Measurements from ENCODE around the gene SOAT2.
"Not testable (repeated sequence)": the region's sequence is repeated elsewhere in the genome, so short reads cannot be mapped to it uniquely, and the experiment has no call there.

Gene SOAT2

GRCh38 chr12:53090105-53090504 is 13.2 kb upstream of the SOAT2 start:
- Histone ChIP-seq H3K36me3 (ENCODE audit: control insufficient read depth in 5 of 5, insufficient read depth in 5 of 5, low read length in 5 of 5) (no peaks in the 10 kb centered on the region), H3K4me3 (ENCODE audit: low read depth in 1 of 5, low read length in 5 of 5) (no peak overlapping the region), H3K9me3 (ENCODE audit: control insufficient read depth in 5 of 5, low read length in 5 of 5) (no peaks in the 10 kb centered on the region)

GRCh38 chr12:53090554-53090953 is 12.7 kb upstream of the SOAT2 start:
- H3K27me3 ChIP-seq (ENCODE audit: control insufficient read depth in 5 of 5, insufficient read depth in 4 of 5, low read length in 5 of 5), result no peaks in the 10 kb centered on the region

More at GRCh38 chr12:53090105-53090504, 13.2 kb upstream of the SOAT2 start:
- H3K4me1 ChIP-seq (ENCODE audit: control insufficient read depth in 5 of 5, insufficient read depth in 5 of 5, low read length in 5 of 5), result peaks cover 6 to 16% (median 13%) of the 10 kb centered on the region in 5 donors
- no peak overlapping the region for H3K9ac ChIP-seq (ENCODE audit: low read length in 5 of 5)
- no peak overlapping the region for H3K27ac ChIP-seq (ENCODE audit: low read depth, low read length)
- H3K27me3 ChIP-seq (ENCODE audit: control insufficient read depth in 5 of 5, insufficient read depth in 4 of 5, low read length in 5 of 5), result no peaks in the 10 kb centered on the region

GRCh38 chr12:53091756-53092155 is 11.5 kb upstream of the SOAT2 start:
- no peak overlapping the region for H3K9ac ChIP-seq (ENCODE audit: low read length in 5 of 5)
- peaks cover 7 to 25% (median 21%) of the 10 kb centered on the region in 5 donors for H3K4me1 ChIP-seq (ENCODE audit: control insufficient read depth in 5 of 5, insufficient read depth in 5 of 5, low read length in 5 of 5)
- H3K9me3 ChIP-seq (ENCODE audit: control insufficient read depth in 5 of 5, low read length in 5 of 5), result no peaks in the 10 kb centered on the region
- no peaks in the 10 kb centered on the region for H3K36me3 ChIP-seq (ENCODE audit: control insufficient read depth in 5 of 5, insufficient read depth in 5 of 5, low read length in 5 of 5)
- no peaks in the 10 kb centered on the region for H3K27me3 ChIP-seq (ENCODE audit: control insufficient read depth in 5 of 5, insufficient read depth in 4 of 5, low read length in 5 of 5)
- H3K27ac ChIP-seq (ENCODE audit: low read depth, low read length), result no peak overlapping the region
- no peak overlapping the region for H3K4me3 ChIP-seq (ENCODE audit: low read depth in 1 of 5, low read length in 5 of 5)

More at GRCh38 chr12:53090554-53090953, 12.7 kb upstream of the SOAT2 start:
- Histone ChIP-seq H3K4me3 (ENCODE audit: low read depth in 1 of 5, low read length in 5 of 5) (no peak overlapping the region), H3K9me3 (ENCODE audit: control insufficient read depth in 5 of 5, low read length in 5 of 5) (no peaks in the 10 kb centered on the region), H3K27ac (ENCODE audit: low read depth, low read length) (no peak overlapping the region), H3K9ac (ENCODE audit: low read length in 5 of 5) (no peak overlapping the region), H3K36me3 (ENCODE audit: control insufficient read depth in 5 of 5, insufficient read depth in 5 of 5, low read length in 5 of 5) (no peaks in the 10 kb centered on the region), H3K4me1 (ENCODE audit: control insufficient read depth in 5 of 5, insufficient read depth in 5 of 5, low read length in 5 of 5) (peaks cover 6 to 16% (median 13%) of the 10 kb centered on the region in 5 donors)

- H3K9me3 ChIP-seq (ENCODE audit: control insufficient read depth in 5 of 5, low read length in 5 of 5), result no peaks in the 10 kb centered on the region
- peaks cover 9 to 46% (median 42%) of the 10 kb centered on the region in 5 donors for H3K4me1 ChIP-seq (ENCODE audit: control insufficient read depth in 5 of 5, insufficient read depth in 5 of 5, low read length in 5 of 5)
- peak overlapping the region in 1 of 5 donors; percentile 29 for H3K9ac ChIP-seq (ENCODE audit: low read length in 5 of 5)
Observed at GRCh38 chr12:53093777-53094393, 9.4 kb upstream of the SOAT2 start.

GRCh38 chr12:53094394-53094787 is 8.9 kb upstream of the SOAT2 start:
- Histone ChIP-seq H3K36me3 (ENCODE audit: control insufficient read depth in 5 of 5, insufficient read depth in 5 of 5, low read length in 5 of 5) (no peaks in the 10 kb centered on the region), H3K9ac (ENCODE audit: low read length in 5 of 5) (no peak overlapping the region), H3K4me3 (ENCODE audit: low read depth in 1 of 5, low read length in 5 of 5) (peak overlapping the region in 1 of 5 donors; percentile 0), H3K9me3 (ENCODE audit: control insufficient read depth in 5 of 5, low read length in 5 of 5) (no peaks in the 10 kb centered on the region), H3K4me1 (ENCODE audit: control insufficient read depth in 5 of 5, insufficient read depth in 5 of 5, low read length in 5 of 5) (peaks cover 14 to 51% (median 47%) of the 10 kb centered on the region in 5 donors), H3K27me3 (ENCODE audit: control insufficient read depth in 5 of 5, insufficient read depth in 4 of 5, low read length in 5 of 5) (no peaks in the 10 kb centered on the region), H3K27ac (ENCODE audit: low read depth, low read length) (peak overlapping the region; percentile 73)

More at GRCh38 chr12:53093777-53094393, 9.4 kb upstream of the SOAT2 start:
- Histone ChIP-seq H3K4me3 (ENCODE audit: low read depth in 1 of 5, low read length in 5 of 5) (peak overlapping the region in 1 of 5 donors; percentile 0), H3K36me3 (ENCODE audit: control insufficient read depth in 5 of 5, insufficient read depth in 5 of 5, low read length in 5 of 5) (no peaks in the 10 kb centered on the region), H3K27ac (ENCODE audit: low read depth, low read length) (peak overlapping the region; percentile 73), H3K27me3 (ENCODE audit: control insufficient read depth in 5 of 5, insufficient read depth in 4 of 5, low read length in 5 of 5) (no peaks in the 10 kb centered on the region)

- H3K27ac ChIP-seq (ENCODE audit: low read depth, low read length); H3K27me3 ChIP-seq (ENCODE audit: control insufficient read depth in 5 of 5, insufficient read depth in 4 of 5, low read length in 5 of 5); H3K9me3 ChIP-seq (ENCODE audit: control insufficient read depth in 5 of 5, low read length in 5 of 5); H3K36me3 ChIP-seq (ENCODE audit: control insufficient read depth in 5 of 5, insufficient read depth in 5 of 5, low read length in 5 of 5); H3K9ac ChIP-seq (ENCODE audit: low read length in 5 of 5); H3K4me3 ChIP-seq (ENCODE audit: low read depth in 1 of 5, low read length in 5 of 5): not testable (repeated sequence)
- peaks cover 14 to 52% (median 47%) of the 10 kb centered on the region in 5 donors for H3K4me1 ChIP-seq (ENCODE audit: control insufficient read depth in 5 of 5, insufficient read depth in 5 of 5, low read length in 5 of 5)
Observed at GRCh38 chr12:53094796-53095595, 8.3 kb upstream of the SOAT2 start.

- Histone ChIP-seq H3K4me1 (ENCODE audit: control insufficient read depth in 5 of 5, insufficient read depth in 5 of 5, low read length in 5 of 5) (peaks cover 14 to 52% (median 47%) of the 10 kb centered on the region in 5 donors), H3K4me3 (ENCODE audit: low read depth in 1 of 5, low read length in 5 of 5) (peak overlapping the region in 1 of 5 donors; percentile 64)
- H3K36me3 ChIP-seq (ENCODE audit: control insufficient read depth in 5 of 5, insufficient read depth in 5 of 5, low read length in 5 of 5); H3K9ac ChIP-seq (ENCODE audit: low read length in 5 of 5); H3K27me3 ChIP-seq (ENCODE audit: control insufficient read depth in 5 of 5, insufficient read depth in 4 of 5, low read length in 5 of 5); H3K9me3 ChIP-seq (ENCODE audit: control insufficient read depth in 5 of 5, low read length in 5 of 5); H3K27ac ChIP-seq (ENCODE audit: low read depth, low read length): not testable (repeated sequence)
Observed at GRCh38 chr12:53095596-53095895, 7.7 kb upstream of the SOAT2 start.

- no peaks in the 10 kb centered on the region for H3K27me3 ChIP-seq (ENCODE audit: control insufficient read depth in 5 of 5, insufficient read depth in 4 of 5, low read length in 5 of 5)
- H3K4me1 ChIP-seq (ENCODE audit: control insufficient read depth in 5 of 5, insufficient read depth in 5 of 5, low read length in 5 of 5), result peaks cover 14 to 52% (median 47%) of the 10 kb centered on the region in 5 donors
- H3K36me3 ChIP-seq (ENCODE audit: control insufficient read depth in 5 of 5, insufficient read depth in 5 of 5, low read length in 5 of 5), result peaks cover 0 to 9% (median 4%) of the 10 kb centered on the region in 5 donors
- H3K27ac ChIP-seq (ENCODE audit: low read depth, low read length), result peak overlapping the region; percentile 72
- peak overlapping the region in 1 of 5 donors; percentile 47 for H3K9ac ChIP-seq (ENCODE audit: low read length in 5 of 5)
- H3K4me3 ChIP-seq (ENCODE audit: low read depth in 1 of 5, low read length in 5 of 5), result peak overlapping the region in 4 of 5 donors; percentile 53 to 84 (median 70)
- H3K9me3 ChIP-seq (ENCODE audit: control insufficient read depth in 5 of 5, low read length in 5 of 5), result no peaks in the 10 kb centered on the region
Observed at GRCh38 chr12:53096089-53096741, 7.1 kb upstream of the SOAT2 start.

GRCh38 chr12:53096759-53097158 is 6.5 kb upstream of the SOAT2 start:
- H3K9ac ChIP-seq (ENCODE audit: low read length in 5 of 5), result peak overlapping the region in 4 of 5 donors; percentile 63 to 68 (median 64)
- H3K4me1 ChIP-seq (ENCODE audit: control insufficient read depth in 5 of 5, insufficient read depth in 5 of 5, low read length in 5 of 5), result peaks cover 14 to 52% (median 47%) of the 10 kb centered on the region in 5 donors
- H3K9me3 ChIP-seq (ENCODE audit: control insufficient read depth in 5 of 5, low read length in 5 of 5), result no peaks in the 10 kb centered on the region
- H3K36me3 ChIP-seq (ENCODE audit: control insufficient read depth in 5 of 5, insufficient read depth in 5 of 5, low read length in 5 of 5), result peaks cover 0 to 10% (median 4%) of the 10 kb centered on the region in 5 donors
- H3K4me3 ChIP-seq (ENCODE audit: low read depth in 1 of 5, low read length in 5 of 5), result peak overlapping the region; percentile 64 to 84 (median 76)
- peak overlapping the region; percentile 80 for H3K27ac ChIP-seq (ENCODE audit: low read depth, low read length)
- H3K27me3 ChIP-seq (ENCODE audit: control insufficient read depth in 5 of 5, insufficient read depth in 4 of 5, low read length in 5 of 5), result no peaks in the 10 kb centered on the region

GRCh38 chr12:53097207-53097563 is 6.1 kb upstream of the SOAT2 start:
- H3K36me3 ChIP-seq (ENCODE audit: control insufficient read depth in 5 of 5, insufficient read depth in 5 of 5, low read length in 5 of 5), result peaks cover 0 to 14% (median 4%) of the 10 kb centered on the region in 5 donors
- H3K9ac ChIP-seq (ENCODE audit: low read length in 5 of 5), result peak overlapping the region in 4 of 5 donors; percentile 63 to 68 (median 64)
- H3K4me3 ChIP-seq (ENCODE audit: low read depth in 1 of 5, low read length in 5 of 5), result peak overlapping the region; percentile 64 to 84 (median 76)
- H3K27ac ChIP-seq (ENCODE audit: low read depth, low read length), result peak overlapping the region; percentile 80
- no peaks in the 10 kb centered on the region for H3K27me3 ChIP-seq (ENCODE audit: control insufficient read depth in 5 of 5, insufficient read depth in 4 of 5, low read length in 5 of 5)
- H3K4me1 ChIP-seq (ENCODE audit: control insufficient read depth in 5 of 5, insufficient read depth in 5 of 5, low read length in 5 of 5), result peaks cover 14 to 52% (median 48%) of the 10 kb centered on the region in 5 donors
- no peaks in the 10 kb centered on the region for H3K9me3 ChIP-seq (ENCODE audit: control insufficient read depth in 5 of 5, low read length in 5 of 5)
